Measurements from ENCODE around the gene WDFY1. TPM values are rescaled to one million over a fixed set of nuclear protein-coding genes. Genes with fewer than 3 reads are reported as not detected.

WDFY1 gene
- total and polyA plus RNA-seq, 9 of the 15 experiments (the other 6 are each of a cell fraction or from before 2014, with no cell fraction given): 5.4 to 27.6 (median 17.5) TPM

- Histone ChIP-seq H3K9me3 (replicated peaks; ENCODE audit: control insufficient read depth, insufficient read depth, low read depth, low read length) (no peaks in the 10 kb centered on the region), H3K9ac (ENCODE audit: insufficient read depth in 1 of 2, low read depth in 2 of 2, low read length in 2 of 2) (no peak overlapping the region), H3K4me3 (no peak overlapping the region), H3K36me3 (ENCODE audit: control insufficient read depth, insufficient read depth, low read length) (no peaks in the 10 kb centered on the region), H3K4me2 (ENCODE audit: insufficient read depth, low read length) (no peak overlapping the region), H3K9me1 (ENCODE audit: control insufficient read depth, insufficient read depth, low read length) (no peaks in the 10 kb centered on the region), H3K27me3 (ENCODE audit: control insufficient read depth in 2 of 2, insufficient read depth in 2 of 2, low read length in 2 of 2) (peaks cover 0 to 5% of the 10 kb centered on the region in 2 experiments; a peak in 1 of 5 replicates), H3K4me1 (replicated peaks in 1 of 2; ENCODE audit: control insufficient read depth in 2 of 2, insufficient read depth in 2 of 2, low read length in 2 of 2) (no peaks in the 10 kb centered on the region), H4K20me1 (replicated peaks; ENCODE audit: control insufficient read depth, insufficient read depth, low read length) (no peaks in the 10 kb centered on the region), H3K79me2 (ENCODE audit: control insufficient read depth, insufficient read depth, low read length) (no peaks in the 10 kb centered on the region), H2AFZ (ENCODE audit: low read depth, low read length) (no peak overlapping the region), H3K27ac (ENCODE audit: extremely low read depth, low read depth, low read length) (no peak overlapping the region)
- DNase-seq (ENCODE audit: extremely low read depth in 1 of 4, low spot score in 3 of 4): no peak
- in situ Hi-C loops (cut with MboI) (no loop called here), intact Hi-C loops (cut with micrococcal nuclease) (no loop called here)
- BruUV-seq (replicated peaks): no TSS peak
- no peak for FAIRE-seq
- 28% methylated on average over 5 of the region's 5 CpGs for WGBS (ENCODE audit: insufficient coverage, low coverage, missing lambda C conversion rate)
- ChIA-PET POLR2A (interaction anchor here (0.6 kb wide), 1 partner anchor 8 kb away, joined by 3 read pairs; no protein-coding TSS in a partner anchor), CTCF (ENCODE audit: low intra/inter-chr PET ratio) (no interaction called here)
- no peak for TF ChIP-seq ZZZ3 (IDR thresholded peaks at IDR 0.05)
- TF ChIP-seq ARHGAP35 (IDR thresholded peaks at IDR 0.05; ENCODE audit: partially characterized antibody): no peak
- TF ChIP-seq, protein P1, sequence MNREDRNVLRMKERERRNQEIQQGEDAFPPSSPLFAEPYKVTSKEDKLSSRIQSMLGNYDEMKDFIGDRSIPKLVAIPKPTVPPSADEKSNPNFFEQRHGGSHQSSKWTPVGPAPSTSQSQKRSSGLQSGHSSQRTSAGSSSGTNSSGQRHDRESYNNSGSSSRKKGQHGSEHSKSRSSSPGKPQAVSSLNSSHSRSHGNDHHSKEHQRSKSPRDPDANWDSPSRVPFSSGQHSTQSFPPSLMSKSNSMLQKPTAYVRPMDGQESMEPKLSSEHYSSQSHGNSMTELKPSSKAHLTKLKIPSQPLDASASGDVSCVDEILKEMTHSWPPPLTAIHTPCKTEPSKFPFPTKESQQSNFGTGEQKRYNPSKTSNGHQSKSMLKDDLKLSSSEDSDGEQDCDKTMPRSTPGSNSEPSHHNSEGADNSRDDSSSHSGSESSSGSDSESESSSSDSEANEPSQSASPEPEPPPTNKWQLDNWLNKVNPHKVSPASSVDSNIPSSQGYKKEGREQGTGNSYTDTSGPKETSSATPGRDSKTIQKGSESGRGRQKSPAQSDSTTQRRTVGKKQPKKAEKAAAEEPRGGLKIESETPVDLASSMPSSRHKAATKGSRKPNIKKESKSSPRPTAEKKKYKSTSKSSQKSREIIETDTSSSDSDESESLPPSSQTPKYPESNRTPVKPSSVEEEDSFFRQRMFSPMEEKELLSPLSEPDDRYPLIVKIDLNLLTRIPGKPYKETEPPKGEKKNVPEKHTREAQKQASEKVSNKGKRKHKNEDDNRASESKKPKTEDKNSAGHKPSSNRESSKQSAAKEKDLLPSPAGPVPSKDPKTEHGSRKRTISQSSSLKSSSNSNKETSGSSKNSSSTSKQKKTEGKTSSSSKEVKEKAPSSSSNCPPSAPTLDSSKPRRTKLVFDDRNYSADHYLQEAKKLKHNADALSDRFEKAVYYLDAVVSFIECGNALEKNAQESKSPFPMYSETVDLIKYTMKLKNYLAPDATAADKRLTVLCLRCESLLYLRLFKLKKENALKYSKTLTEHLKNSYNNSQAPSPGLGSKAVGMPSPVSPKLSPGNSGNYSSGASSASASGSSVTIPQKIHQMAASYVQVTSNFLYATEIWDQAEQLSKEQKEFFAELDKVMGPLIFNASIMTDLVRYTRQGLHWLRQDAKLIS (CRISPR knock-in tag; IDR thresholded peaks at IDR 0.05): no peak
- TF ChIP-seq FOXK1 (CRISPR knock-in tag; IDR thresholded peaks at IDR 0.05; ENCODE audit: borderline replicate concordance): no peak
- TF ChIP-seq, protein P2, sequence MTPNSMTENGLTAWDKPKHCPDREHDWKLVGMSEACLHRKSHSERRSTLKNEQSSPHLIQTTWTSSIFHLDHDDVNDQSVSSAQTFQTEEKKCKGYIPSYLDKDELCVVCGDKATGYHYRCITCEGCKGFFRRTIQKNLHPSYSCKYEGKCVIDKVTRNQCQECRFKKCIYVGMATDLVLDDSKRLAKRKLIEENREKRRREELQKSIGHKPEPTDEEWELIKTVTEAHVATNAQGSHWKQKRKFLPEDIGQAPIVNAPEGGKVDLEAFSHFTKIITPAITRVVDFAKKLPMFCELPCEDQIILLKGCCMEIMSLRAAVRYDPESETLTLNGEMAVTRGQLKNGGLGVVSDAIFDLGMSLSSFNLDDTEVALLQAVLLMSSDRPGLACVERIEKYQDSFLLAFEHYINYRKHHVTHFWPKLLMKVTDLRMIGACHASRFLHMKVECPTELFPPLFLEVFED (CRISPR knock-in tag; conservative IDR thresholded peaks at IDR 0.05): no peak
- TF ChIP-seq ZNF274 (IDR thresholded peaks at IDR 0.05; ENCODE audit: borderline replicate concordance, low read depth, low read length): no peak
- no peak for TF ChIP-seq HSF4 (CRISPR knock-in tag; IDR thresholded peaks at IDR 0.05; ENCODE audit: borderline replicate concordance)
- no peak for ATAC-seq
These were observed 88.6 kb downstream of the WDFY1 start for GRCh38 chr2:223856584-223856983.

All from K562 (cell line).